ENCODE data around the gene HPSE.
"Not testable (repeated sequence)": the region's sequence is repeated elsewhere in the genome, so short reads cannot be mapped to it uniquely, and the experiment has no call there.

The HPSE gene

DNA sequence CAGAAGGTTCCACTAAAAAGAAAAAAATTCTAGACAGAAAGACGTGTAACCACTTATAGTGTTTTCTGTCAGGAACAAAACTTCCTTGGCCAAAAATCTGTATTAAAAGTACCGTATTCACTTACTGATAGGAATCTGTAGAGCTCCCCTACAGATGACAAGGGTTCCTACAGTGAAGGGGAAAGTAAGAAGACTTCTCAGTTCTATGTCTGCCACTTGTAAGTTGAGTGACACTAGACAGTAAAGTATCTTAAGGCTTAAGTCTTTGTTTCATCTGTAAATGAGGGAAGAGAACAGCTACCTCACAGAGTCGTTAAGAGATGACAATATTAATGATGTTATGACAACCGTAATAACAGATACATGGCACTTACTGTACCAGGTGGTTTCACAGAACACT, 53.3 kb downstream of the HPSE start:
- no peak for DNase-seq

DNA sequence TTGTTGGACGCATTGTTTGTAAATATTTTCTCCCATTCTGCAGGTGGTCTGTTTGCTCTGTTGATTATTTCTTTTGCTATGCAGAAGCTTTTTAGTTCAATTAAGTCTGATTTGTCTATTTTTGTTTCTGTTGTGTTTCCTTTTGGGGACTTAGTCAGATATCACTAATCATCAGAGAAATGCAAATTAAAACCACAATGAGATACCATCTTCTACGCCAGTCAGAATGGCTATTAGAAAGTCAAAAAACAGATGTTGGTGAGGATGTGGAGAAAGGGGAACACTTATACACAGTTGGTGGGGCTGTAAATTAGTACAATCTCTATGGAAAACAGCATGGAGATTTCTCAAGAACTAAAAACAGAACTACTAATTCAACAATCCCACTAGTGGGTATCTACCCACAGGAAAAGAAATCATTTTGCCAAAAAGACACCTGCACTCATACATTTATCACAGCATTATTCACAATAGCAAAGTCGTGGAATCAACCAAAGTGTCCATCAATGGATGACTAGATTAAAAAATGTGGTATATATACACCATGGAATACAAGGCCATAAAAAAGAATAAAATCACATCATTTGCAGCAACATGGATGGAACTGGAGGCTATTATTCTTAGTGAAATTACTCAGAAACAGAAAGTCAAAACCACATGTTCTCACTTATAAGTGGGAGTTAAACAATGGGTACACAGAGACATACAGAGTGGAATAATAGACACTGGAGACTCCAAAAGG, 58.2 kb downstream of the HPSE start:
- no peak for DNase-seq

DNA sequence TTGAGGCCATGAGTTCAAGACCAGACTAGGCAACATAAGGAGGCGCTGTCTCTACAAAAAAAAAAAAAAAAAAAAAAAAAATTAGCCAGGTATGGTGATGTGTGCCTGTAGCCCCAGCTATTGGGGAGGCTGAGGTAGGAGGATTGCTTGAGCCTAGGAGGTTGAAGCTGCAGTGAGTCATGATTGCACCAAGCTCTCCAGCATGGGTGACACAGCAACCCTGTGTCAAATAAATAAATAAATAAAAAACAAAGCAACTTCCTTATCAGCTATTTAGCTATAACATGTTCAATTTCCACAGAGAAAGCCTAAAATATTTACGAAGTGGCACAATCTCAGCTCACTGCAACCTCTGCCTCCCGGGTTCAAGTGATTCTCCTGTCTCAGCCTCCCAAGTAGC, 60.7 kb downstream of the HPSE start:
- not testable (repeated sequence) for DNase-seq

DNA sequence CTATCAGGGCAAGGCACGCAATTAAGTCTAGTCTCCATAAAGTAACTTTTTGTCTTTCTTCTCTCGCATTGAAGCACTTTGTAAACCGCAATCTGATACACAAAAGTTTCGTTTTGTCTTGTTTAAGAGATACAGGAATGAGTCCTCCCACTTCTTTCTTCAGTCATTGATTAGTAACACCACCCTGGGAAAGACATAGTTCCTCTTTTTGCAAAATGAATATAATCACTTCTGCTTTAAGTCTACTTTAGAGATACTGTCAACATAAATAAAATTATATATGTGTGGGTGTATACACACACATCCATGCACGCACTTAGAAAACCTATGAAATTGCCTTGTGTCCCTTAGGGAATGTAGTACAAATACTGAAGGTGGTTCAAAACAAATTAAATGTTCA, 61.7 kb downstream of the HPSE start:
- no peak for DNase-seq

DNA sequence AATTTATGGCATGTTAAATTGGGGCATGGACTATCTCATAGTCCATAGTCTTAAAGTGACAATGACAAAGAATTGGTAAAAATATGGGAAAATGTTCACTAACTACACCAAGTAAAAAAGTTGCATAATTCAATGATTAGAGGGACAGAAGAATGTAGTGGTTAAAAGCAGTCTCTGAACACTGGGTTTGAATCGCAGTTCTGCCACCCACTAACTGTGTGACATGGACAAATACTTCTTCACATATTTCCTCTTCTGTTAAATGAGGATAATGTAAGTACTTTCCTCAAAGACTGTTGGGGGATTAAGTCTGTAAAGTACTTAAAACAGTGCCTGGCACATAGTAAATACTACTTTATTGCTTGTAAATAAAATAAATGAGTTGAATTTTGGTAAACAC, 65.4 kb downstream of the HPSE start:
- no peak for DNase-seq

DNA sequence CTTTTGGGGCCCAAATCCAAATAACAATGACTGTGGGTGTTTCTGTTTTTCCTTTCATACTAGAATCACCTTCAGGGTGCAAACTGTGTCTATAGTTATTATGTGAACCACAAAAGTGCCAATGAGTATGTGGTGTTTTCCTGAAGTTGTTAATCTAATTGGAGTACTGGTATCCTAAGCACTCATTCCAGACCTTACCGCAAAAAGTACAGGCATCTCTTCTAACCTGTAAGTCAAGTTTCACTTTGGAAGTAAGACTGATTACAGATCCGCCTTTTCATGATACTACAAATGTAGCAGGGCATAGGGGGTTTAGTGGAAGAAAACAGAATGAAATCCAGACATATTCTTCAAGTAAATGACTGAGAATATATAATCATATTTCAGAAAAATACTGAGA, 66.2 kb downstream of the HPSE start:
- DNase-seq = no peak

DNA sequence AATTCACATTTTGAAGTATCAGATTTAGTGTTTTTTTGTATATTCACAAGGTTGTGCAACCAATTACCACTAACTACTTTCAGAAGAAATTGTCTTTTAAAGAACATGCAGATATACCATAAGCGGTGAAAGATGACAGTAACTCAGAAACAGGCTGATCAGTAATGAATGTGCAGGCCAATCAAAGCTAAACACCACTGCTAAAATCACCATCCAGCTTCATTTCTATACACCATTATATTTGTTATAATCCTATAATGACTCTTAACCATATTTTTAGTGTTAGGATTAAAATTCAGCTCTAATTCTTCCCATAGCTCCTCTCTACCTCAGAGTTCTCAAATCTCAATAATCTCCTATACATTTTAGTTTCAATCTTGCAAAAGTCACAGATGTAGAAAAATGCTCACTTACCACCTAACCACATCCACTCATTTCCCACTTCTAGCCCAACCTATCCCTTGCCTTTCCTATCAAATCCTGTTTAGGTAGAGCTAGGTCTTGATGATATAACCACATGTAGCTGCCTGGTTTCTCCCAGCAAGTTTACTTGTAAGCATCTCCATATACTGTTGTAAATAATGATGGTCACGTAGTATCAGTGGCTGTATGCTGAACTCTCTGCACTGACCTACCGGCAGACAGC, 66.7 kb downstream of the HPSE start:
- no peak for DNase-seq

DNA sequence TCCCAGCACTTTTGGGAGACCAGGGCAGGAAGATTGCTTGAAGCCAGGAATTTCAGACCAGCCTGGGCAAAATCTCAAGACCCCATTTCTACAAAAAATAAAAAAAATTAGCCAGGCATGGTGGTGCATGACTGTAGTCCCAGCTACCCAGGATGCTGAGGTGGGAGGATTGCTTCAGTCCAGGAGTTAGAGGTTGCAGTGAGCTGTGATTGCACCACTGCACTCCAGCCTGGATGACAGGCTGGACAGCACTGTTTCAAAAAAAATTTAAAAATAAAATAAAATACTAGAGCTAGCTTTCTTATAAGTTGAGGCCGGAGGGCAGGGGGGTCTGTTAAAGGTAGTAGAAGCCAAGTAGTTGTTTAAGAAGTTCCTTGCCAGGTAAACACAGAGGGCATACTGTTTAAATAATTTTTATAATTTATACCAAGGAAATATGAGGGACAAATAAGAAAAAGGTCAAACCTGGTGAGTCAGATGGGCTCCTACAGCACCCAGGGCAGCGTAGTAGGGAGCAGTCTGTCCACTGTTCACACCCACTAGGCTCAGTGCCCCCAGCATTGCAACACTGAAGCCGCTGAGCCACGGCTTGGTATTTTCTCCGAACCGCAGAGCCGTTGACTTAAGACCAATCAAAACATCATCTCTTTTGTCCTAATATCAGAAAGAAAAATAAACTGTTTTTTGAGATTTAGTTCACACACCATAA, 67.4 kb downstream of the HPSE start:
- no peak for DNase-seq

DNA sequence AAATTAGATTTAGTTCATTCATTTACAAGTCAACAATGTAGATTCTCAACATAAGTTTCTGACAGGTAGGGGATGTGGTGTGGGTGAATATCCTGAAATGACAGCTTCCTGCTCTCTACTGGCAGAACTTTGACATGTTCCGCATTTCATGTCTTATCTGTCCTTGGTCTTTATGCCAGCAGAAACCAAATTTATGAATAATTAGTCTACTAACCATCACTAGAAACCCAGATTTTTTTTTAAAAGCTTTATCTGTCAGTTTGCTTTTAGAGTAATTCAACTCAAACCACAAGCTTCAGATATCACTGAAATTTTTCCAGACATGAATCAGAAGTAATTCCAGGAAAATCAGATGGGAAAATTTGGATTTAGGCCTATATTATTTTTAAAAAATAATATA, 68.0 kb downstream of the HPSE start:
- DNase-seq = no peak

DNA sequence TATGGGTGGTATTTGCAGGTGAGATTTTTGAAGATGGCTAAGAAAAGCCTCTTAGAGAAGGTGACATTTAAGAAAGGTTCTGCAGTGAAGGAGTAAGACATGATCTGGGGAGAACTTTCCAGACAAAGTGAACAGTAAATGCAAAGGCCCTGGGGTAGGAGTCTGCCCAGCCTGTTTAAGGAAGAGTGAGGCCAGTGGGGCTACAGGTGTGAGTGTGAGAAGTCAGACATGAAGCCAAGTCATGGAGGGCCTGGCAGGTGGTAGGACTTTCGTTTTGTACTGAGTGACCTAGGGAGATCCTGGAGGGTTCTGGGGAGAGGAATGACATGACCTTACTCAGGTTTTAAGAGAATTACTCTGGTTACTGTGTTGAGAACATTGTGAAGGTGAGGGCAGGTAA, 71.5 kb downstream of the HPSE start:
- no peak for DNase-seq

DNA sequence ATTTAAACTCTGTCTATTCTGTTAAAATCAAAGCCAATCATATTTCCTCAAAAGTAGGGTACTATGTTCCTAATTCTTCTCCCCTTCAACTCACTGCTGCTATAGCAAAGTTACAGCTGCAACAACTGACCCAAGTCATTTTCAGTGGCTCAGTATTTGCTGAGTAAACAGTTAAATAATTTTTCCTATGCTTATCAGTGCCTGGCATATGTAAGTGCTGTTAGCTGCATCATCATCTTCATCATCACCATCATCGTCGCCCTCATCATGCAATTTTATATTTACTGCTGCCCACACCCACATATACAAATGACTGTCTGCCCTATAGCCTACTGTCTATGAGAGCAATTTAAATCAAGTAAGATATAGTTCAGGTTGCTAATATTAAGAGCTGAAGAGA, 72.0 kb downstream of the HPSE start:
- DNase-seq = no peak

DNA sequence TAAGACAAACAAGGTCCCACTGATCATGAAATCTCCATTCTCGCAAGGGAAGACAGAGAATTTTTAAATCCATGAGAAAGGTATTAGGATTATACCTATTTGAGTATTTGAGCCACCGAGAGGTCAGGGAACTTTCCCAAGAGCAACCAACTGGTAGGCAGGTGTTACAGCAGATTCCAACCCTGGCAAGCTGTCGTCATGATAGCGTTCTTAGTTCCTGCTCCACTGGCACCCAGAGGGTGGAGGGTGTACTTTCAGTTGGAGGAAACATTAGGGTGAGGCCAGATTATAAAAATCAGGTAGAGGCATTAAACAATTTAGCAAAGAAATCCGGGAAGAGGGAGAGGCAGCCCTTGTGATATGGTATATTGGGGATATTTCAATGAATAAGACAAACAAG, 73.3 kb downstream of the HPSE start:
- no peak for DNase-seq

DNA sequence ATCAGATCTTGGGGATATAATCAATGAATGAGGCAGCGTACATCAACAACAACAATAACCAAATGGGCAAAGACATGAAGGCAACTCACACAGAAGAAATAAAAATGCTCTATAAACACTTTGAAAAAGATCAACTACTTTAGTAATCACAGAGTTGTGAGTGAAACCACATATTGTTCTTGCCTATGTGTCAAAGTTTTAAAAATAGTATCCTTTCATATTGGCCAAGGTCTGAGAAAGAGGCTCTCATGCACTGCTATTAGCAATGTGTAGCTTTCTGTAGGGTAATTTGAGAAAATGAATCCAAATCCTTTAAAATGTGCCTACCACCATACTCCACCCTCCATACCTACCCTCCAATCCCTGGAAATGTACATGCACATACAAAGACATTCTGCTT, 75.1 kb downstream of the HPSE start:
- DNase-seq = no peak

DNA sequence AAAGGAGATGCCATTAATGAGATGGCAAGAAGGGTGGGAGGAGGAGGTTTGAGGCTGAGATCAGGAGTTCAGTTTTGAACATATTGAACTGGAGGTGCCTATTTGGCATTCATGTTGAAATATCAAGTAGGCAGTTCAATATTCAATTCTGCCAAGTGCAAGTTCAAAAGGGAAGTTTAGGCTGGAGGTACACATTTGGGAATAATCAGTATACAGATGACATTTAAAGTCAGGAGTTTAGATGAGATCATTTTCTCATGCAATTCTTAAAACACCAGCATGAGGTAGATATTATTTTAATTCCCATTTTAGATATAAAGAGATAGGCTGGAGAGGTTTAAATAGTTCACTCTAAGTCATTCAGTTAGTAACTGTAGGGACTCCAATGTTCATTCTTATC, 76.2 kb downstream of the HPSE start:
- DNase-seq = no peak

DNA sequence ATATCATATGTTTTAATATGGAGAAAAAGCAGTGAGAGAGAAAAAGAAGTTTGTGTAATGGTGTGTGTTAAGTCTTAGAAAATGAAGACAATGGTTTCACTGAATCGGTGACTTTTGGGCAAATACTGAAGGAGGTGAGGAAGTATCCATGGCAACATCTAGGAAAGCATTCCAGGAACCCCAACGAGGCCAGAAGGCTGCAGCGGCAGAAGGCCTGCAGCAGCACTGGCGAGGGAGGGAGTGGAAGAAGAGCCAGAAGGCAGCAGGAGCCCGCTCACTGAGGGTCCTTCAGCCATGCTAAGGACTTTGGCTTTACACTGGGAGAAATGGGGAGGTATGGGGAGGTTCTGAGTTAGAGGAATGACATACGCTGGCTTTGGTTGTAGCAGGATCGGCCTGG, 76.8 kb downstream of the HPSE start:
- DNase-seq = no peak

DNA sequence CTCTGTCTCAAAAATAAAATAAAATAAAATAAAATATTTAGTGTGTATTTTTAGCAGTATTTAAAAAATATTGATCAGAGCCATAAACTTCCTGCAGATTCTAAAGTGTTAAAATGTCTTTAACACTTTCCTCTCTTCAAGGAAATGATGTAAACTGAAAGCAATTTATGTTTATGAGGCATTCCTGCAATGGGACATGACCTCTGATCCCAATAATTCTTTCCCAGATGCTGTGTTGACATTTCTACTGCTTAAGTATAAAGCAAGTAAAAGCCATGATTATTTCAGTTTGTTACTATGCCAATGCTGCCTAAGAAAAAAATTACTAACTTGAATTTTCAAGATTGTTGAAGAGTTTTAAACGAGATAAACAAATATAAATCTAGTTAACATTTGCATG, 79.1 kb downstream of the HPSE start:
- DNase-seq = no peak

DNA sequence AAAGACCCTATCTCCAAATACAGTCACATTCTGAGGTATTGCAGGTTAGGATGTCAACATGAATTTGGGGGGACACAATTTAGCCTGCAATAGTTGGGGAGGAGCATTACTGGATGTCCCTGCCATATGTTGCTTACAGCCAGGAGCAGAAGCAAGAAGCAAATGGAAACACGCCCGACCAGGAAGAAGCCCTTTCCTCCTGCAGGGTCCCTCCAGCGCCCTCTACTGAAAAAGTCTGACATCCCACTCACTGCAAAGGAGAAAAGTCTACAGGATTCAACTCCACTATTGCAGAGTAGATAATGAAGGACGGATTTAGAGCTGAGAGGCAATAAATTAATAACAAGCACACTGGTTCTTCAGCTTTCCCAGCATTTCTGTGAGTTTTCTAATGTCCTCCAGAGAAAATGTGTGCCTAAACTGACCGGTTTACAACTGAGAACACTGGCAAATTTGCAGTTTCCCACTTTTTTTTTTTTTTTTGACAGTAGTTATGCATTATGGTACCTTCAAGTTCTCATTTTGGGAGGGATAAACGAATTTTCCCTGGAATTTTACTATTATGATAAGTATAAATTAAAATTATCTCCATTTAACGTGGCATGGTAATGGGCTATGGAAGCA, 81.8 kb downstream of the HPSE start:
- peak; percentile 51 for DNase-seq

DNA sequence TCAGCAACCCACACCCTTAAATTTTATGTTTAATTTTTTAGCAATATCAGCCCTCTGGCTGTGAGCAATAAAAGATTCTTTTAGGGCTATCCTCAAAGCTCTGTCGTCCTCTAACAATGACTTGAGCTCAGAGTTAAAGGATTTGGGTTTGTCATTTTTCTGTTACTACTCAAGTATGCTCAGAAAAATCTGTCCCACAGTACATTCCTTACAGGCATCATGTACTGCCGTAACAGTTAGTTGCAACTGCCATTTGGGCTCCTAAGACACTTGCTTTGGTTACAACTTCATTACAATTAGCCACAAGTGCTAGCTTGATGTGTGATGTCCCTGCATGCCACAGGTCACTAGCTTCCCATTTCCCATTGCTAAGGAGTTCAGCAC, 83.2 kb downstream of the HPSE start:
- DNase-seq = no peak

DNA sequence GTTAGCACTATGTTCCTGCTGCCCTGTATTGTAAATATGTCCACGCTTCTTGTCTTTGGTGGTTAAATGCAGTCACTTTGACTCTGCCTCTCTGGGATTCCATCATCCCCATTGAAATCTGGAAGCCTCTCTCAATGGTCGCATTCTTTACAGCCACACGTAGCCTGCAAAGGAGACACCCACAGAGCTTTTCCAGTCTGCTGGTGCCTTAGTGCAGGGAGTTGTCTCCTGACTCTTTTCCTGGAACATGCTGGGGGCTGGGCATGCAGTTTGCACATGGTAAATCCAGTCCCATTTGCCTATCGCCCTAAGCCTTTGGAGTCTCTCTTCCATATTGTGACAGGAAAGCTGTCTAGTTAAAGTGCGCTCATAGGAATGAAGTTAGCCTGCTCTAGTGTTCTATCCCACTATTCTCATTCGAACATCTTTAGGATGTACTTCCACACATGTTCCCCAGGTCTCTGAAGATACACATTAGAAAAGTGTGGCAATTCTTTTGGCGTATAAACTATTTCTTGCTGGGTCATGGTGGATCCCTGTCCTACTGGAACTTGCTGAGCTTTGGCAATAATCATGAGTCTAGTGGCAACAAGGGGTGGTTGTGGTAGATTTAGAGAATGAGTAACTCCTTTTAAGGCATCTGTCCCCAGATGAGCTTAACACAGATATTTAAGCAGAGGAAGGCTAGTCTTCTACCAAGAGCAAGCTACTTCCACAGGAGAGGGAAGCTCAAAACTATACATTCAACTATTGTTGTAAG, 83.8 kb downstream of the HPSE start:
- no peak for DNase-seq

DNA sequence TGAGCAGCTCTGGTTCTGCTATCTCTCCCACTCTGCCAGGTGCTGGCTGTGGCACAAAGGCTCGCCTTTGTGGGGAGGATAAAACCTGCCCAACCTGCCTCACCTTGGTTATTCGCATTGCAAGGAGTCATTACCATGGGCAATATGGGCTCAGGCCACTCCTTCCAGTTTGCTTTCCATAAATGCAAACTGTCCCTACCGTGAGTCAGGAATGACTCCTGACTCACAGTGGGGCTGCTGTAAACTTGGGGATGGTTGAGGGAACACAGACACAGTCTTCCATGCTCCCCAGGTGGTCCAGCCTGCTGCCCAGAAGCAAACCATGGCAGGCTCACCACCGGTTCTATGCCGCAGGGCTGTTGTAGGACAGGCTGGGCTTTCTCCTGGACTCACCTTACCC, 86.2 kb downstream of the HPSE start:
- DNase-seq = no peak

DNA sequence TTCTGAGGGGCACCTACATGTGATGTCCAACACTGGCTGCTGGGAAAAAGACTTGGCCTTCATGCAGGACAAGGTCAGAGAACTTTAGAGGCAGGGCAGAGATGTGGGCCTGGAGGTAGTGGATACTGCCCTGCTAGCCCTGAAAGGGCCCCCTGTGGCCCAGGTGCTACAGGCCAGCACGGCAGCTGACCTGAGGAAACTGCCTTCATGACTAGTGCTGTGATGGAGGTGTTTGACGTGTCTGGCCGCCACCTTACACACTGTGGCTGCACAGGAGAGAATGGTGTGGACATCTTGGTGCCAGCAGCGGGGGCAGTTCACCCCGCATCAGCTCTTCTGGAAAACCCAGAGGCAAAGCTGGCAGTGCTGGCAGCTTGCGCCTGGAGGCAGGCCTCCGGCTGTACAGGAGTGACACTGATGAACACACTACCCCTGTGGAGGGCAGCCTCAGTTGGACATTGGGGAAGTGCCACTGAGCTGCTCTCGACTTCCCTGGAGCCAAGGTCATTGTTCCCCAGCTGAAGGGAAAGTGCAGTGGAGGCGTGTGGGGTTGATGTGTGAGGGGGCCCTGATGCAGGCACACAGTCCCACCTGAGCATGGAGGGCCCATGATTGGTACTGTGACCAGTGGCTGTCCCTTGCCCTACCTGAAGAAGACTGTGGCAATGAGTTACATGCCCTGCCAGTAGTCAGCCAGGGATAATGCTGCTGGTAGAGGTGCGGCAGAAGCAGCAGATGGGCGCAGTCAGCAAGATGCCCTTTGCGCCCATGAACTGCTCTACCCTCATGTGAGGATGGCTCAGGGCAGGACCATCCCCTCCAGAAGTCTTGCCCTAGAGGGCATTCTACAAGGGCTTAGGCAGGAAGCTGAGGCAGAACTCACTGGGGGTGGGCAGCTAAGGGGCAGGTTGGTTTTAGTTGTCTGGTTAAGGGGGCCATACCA, 87.0 kb downstream of the HPSE start:
- no peak for DNase-seq

Measured in effector CD8-positive, alpha-beta T cell (primary cell).